UCSD-AML1 (cell line): ENCODE results near the gene ATP8A2.

Source experiments
- DNase-seq: peaks from one replicate; lab custom pipeline; 2025; ENCODE audit not compliant: unreplicated experiment; lab: John Stamatoyannopoulos, UW

Gene ATP8A2

DNA sequence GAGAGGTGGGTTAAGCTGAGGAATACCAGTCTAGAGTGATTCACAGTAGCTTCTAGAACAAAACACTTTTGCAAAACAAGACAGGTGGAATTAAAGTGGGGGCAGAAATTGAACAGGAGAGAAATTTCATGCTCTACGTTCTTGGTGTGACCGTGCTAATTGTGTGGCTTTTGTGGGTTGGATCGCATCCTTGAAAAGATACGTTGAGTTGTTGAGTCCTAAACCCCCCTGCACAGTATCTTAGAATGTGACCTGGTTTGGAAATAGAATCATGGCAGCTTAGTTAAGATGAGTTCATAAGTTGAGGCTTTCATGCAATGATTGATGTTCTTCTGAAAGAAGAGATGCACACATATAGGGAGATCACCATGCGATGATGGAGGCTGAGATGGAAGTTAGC lies 308.2 kb downstream of the ATP8A2 start:
- no peak for DNase-seq

DNA sequence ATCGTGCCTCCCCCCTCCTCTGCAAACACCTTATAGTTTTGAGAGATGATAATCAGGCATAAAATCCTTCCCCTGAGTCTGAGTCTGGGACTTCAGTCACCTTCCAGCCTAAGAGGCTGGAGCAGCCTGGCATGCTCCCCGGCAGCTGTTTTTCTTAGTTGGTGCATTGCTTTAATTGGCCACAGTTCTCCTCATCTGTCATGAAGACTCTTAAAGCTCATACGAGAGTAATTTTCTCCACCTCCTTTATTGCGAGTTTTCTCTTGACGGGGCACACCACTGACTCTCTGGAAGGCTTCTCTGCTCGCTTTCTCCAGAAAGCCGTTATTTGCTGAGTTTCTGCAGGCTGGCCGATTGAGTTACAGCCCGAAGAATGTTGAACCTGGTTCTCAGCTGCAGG lies 310.5 kb downstream of the ATP8A2 start:
- no peak for DNase-seq

DNA sequence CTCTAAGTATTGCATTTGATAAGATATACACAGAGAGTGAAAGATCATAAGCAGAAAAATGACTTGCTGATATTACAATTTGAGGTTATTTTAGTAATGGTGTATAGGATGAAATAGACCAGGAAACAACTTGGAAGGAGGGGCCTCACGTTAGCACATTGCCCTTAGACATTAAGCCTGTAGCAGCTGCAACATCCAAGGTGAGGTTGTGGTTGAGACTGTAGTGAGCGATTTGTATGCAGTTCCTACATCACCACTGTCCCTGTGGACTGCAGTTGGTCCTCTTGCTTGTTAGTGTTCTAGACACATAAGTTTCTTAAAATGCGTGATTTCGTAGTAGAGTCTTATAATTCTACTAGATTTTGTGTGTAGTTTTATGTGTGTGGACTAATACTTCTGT lies 311.3 kb downstream of the ATP8A2 start:
- no peak for DNase-seq

DNA sequence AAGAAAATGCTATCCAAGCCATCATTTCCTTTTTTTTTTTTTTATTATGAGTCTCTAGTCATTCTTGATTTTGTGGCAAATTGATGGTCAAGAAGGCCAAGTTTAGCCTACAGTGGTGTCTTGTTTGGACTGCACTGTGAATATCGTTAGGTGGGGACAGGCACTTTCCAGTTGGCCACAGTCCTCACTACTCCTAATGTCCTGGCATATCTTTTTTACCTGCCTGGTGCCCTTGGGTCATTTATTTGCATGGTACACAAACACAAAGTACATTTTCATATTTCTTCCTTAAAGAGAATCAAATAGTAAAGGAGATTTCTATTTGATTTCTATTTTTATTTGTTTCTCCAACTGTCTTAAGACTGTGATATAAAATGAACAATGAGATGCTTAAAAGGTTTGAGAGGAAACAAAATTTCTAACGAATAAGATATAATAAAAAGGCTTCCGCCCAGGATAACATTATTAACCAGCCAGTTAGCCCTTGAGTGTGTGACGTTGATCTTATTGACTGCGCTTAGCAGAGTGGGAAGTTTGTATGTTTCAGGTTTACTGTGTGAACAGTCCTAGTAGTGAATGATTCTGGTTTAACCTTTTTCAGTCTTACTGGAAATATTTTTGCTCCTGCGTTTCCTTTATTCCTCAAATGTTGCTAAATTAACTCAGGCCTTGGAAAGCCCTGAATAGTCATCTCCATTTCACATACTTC lies 312.0 kb downstream of the ATP8A2 start:
- DNase-seq, result no peak

DNA sequence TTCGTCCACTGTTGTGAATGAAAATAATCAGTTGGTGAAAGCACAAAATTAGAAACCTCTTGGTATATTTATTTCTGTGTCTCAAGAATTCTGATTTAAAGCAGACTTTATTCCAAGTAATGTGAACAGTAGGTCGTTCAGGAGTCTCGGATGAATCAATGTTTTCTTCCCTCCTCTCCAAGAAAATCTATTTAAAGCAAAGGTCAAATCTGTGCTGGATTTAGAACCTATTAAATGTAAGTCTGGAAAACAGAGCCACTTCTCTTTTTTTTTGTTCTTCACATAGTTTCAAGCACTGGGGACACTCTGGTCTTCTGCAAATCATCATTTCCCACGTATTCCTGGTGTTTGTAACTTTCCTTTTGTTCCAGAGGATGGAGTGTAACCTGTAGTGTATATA lies 312.7 kb downstream of the ATP8A2 start:
- no peak for DNase-seq

DNA sequence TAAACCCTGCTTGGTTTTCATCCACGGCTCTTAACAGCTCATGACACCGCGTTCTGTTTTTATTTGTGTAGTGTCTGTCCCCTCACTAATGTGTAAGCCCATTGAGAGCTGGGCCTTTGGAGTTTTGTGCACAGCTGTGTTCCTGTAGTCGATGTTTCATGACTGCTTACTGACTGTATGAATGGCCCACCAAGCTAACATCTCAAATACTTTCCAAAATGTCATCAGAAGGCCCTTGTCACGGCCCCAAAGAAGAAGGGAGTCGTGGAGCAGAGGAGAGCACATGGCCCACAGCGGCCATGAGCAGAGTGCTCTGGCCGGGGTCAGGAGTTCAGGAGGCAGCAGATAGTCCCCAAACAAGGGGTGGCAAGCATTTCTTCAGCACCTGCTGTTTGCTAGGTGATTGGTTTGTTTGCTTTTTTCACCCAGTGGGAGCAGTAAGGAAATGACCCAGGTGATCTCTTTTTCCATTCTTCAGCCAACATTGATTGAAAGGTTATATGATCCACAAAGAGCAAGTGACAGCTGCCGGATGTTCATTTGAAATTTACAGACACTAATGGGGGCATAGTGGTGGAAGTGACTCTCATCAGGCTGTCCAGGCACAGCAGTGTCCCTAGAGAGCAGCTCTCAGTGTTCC lies 315.2 kb downstream of the ATP8A2 start:
- no peak for DNase-seq

DNA sequence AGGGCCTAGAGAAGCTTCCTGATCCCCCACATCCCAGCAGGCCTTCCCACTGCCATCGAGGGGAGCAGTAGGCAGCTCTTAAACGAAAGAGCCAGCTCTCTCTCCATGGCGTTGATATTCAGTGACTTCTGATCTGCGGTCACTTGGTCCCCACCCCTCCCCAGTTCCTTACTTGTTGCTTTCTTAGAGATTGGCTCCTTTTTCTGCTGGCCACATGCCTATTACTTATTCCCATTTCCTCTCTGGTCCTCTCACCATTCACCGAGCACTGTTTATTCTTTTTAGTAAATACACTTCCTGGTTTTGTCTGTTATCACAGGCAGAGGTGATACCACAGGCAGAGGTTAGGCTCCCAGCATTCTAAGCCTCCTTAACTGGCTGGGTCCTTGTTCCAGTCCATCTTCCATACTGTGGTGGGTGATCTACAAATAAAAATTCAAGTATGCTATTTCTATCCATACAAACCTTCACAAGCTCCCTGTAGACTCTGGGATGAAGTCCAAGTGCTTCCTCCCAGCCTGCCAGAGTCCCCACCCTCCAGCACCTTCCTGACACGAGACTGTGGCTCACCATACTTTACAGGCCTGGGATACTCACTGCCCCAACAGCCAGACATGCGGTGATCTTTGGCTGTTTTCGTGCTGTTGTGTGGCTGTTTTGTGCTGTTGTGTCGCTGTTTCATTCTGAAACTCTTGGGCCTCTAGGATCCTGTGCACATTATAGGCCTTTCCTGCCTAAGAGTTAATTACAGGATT lies 315.9 kb downstream of the ATP8A2 start:
- no peak for DNase-seq

DNA sequence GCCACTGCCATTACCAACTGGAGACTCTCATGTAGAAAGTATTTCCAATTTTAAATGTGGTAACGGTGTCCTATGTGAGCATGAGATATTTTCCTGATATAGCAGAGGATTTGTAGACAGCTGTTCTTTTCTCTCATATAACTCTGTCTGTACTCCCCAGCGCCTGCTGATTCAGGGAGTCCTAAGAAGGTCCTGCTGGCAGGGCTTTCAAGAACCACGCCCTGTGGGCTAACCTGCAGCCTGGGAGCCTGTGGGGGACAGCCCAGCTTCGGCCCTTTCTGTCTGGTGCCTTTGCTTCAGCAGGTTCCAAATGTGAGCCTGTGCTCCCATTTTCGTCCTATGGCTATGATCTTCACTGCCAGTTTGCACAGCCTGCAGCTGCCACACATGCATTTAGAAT lies 316.8 kb downstream of the ATP8A2 start:
- no peak for DNase-seq

DNA sequence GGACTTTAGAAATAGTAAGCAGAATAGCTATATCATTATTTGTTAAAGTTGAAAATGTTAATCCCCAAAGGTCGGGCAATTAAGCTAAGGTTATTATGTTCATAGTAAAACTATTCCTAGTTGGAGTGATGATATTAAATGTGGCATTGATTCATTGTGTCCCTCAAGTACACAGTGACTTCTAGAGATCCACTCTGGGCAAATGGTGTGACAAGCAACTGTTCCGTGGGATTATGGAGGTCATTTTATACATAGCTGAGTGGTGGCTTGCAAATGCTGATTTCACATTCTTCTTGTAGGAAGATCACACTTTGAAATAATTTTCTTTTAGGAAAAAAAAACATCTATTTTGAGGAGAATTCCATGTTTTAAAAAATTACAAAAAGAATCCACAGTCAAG lies 317.8 kb downstream of the ATP8A2 start:
- DNase-seq, result no peak

DNA sequence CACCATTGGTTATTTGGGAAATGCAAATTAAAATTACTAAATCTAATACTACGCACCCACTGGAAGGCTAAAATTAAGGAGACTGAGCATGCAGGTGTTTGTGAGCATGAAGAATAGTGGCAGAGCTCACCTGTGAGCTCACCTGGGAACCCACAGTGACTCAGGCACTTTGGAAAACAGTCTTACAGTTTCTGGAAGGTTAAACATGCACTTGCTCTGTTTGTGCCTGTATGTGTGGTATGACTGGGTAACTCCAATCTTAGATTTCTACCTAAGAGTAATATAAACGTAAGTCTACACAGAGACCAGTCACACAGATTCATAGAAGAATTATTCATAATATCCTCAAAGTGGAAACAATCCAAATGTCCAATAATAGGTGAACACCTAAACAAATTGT lies 318.8 kb downstream of the ATP8A2 start:
- no peak for DNase-seq

DNA sequence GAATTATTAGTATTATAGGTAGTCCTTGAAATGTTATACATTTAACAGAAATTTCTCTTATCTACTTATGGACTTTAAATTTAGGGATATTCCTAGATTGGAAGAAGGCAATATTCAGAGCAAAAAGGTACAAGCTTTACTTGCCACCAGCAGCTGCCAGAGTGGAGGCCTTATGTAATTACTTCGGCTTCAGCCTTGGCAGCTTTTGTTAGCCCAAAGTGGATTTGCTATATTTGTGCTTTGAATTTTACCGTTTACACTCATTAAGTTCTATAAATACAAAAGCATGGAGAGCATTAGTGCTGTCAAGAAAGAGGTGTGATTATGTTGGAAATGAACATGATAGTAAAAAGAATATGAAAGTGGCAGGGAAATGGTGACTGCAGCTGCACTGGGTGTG lies 319.9 kb downstream of the ATP8A2 start:
- DNase-seq, result no peak

DNA sequence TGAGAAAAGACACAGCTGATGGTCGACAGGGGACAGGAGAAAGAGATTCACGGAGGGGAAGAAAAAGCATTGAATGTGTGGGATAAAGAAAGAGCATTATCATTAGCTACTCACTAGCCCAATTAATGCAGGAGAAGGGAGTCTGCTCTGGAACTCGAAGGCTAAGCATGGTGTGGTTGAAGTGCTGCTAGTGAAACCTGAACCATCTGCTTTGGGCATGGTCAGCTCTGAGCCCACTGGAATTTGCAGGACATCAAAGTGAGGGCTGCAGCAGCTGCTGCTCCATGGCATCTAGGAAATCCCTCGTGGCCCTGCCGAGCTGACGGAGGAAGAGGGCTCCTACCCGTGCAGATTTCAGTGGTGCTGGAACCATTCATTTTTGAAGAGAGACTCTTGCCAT lies 320.3 kb downstream of the ATP8A2 start:
- no peak for DNase-seq

DNA sequence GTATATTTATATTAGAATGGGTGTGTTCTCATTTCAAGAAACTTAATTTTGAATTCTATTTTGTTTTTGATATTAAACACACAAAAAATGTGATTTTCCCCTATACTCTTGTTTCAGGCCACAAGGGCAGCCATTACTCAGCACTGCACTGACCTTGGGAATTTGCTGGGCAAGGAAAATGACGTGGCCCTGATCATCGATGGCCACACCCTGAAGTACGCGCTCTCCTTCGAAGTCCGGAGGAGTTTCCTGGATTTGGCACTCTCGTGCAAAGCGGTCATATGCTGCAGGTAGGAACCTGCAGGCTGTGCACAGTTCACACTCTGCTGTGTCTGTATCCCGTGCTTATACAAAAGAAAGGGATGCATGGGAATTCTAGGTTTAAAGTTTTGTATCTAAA lies 327.3 kb downstream of the ATP8A2 start:
- no peak for DNase-seq

DNA sequence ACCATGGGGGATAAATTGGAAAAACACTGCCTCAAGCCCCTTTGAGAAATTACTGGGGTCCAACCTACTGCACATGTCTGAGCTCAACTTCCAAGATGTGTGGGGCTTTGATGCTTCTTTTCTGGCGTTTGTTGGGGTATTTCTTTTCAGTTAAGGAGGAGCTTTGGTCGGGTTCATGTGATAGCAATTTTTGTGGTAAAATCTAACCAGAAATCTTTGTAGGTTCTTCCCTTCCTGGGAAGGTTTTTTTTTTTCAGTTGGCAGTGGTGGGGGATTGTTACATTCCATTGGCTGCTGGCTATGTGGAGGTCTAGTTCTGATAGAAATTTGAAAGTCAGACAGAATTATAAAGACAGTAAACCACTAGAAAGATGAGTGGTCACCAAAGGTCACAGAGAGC lies 327.8 kb downstream of the ATP8A2 start:
- DNase-seq, result no peak

DNA sequence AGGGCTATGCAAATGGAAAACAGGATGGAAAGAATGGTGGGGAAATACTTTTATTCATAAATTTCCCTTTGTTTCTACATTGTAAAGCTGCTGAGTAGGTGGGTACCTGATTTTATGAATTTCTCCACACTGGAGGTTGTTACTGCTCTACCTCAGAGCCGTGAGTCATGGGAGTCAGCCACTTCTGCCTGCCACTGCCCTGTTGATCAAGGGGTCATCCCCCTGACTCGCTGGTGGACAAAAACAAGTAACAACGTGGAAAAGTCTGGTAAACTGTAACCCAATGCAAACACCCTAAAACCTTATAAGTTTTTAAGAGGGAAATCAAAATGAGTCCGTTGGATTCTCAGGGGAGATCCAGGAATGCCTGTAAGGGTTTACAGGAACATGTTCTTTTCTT lies 329.5 kb downstream of the ATP8A2 start:
- DNase-seq, result no peak

DNA sequence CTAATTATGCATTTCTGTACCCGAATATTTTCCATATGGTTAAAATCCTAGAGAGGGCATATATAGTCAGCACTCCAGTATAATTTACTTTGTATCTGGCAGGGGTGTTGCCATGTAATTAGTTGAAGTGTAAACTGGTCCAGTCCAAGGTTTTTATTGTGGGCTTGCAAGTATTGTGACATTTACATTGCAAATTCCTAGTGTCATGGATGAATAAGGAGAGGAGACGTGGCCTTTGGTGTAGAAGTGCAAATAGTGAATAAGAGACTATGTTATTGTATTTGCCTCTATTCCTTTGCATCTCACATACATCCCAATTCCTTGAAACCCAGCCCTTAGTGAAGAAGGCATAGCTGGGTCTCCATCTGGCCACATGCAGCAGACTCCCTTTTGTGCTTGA lies 330.6 kb downstream of the ATP8A2 start:
- no peak for DNase-seq

DNA sequence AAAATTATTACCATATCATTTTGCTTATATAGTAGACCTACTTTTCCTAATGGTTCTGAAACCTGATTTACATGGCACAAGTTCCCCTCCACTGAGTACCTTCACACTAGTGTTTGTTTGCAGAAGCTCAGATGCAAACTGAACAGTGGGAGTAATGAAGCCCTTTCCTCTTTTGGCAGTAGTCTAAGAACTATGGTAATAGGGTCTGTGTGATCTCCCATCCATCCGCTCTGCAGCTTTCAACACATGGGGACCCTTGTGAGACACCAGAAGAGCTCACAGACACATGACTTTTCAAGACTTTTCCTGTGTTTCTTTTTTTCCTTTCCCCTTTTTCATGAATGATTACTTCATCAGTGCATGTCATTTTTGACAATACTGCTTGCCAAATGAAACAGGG lies 336.0 kb downstream of the ATP8A2 start:
- DNase-seq, result no peak

DNA sequence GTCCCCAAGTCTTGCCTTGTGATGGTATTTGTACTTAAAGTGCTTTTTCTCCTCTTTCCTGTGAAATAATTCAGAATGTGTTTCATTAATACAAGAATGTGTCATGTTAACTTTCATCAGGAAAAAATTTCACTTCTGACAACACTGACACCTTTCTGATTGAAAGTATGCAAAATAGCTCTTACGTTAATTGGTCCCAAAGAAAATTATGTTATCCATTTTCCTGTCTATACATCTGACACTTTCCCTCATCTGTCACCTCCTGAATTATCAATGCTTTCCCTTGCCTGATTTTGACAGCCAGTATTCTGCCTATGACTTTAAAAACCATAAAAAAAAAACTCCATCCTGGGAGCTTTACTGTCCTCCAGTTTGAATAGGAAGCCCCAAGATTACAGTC lies 336.5 kb downstream of the ATP8A2 start:
- DNase-seq, result no peak

DNA sequence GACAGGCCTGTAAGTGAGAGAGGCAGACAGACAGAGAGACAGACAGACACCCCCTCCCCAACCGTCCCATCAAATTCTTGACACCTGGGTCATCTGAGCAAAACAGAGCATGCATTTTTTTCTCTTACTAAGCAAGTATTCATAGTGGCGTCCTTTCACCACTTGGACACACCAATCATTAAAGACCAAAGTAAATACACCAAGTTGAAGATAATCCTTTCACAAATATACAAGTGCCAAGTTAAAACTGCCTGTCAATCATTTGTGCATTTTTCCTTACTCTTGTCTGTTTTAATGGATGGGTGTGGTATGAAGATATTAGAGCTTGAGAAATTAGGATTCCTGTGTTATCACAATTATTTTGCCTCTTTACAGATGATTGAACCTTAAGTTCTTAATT lies 337.3 kb downstream of the ATP8A2 start:
- no peak for DNase-seq

DNA sequence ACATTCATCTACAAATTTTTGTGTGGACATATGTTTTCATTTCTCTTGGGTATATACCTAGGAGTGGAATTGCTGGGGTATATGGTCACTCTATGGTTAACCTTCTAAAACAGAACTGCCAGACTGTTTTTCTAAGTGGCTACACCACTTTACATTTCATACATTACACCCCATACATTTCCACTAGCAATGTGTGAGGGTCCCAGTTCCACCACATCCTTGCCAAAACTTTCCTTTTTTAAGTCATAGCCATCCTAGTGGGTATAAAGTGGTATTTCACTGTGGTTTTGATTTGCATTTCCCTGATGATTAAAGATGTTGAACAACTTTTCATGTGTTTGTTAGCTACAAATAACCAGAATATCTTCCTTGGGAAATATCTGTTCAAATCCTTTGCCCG lies 344.0 kb downstream of the ATP8A2 start:
- DNase-seq, result no peak

DNA sequence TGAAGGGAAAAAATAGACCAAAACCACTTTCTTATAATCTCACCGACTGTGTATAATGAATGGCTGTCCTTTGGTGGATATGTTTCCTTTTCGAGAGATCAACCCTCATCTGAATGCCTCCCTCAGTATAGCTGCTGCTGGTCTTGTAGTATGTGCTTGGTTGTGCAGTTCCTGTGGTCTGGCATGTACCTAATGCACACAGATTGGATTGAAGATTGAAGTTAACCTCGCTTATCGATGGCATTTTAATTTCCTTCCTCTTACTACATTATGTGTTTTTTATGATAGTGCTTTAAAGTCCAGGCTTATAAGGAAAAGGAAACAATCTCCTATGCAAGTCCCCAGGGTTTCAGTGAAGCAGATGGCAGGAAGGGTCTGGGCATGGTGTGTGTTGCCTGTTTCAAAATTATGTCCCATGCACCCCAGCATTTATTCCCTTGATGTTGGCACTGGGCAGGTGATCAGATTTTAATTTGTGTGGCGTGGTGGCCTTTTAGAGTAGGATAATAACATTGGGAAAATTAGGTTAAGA lies 346.0 kb downstream of the ATP8A2 start:
- no peak for DNase-seq

DNA sequence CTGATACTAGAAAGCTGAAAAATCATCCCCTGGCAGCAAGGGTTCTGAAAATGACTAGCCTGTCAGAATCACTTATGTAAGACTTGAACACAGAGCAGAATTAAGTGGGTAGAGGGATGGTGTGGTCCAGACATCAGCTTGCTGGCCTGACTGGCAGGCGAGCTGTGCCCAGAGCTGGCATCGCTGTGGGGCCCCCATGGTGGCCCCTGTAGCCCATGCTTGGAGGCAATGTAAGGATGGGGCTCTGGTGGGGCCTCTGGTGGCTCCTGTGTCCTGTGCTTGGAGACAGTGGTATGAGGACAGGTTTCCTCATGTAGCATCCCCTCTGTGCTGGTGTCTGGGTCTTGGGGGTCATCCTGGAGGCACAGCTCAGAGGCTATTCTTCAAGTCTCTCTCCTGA lies 347.9 kb downstream of the ATP8A2 start:
- no peak for DNase-seq
